Lower leg skin (tissue), 4 donors: ENCODE results near the gene SULT2B1. TPM values are rescaled to one million over a fixed set of nuclear protein-coding genes. Genes with fewer than 3 reads are reported as not detected.

ENCODE experiments used
- DNase-seq, 2 donors: peaks; one replicate each; pipeline ENCODE4 v3.0.0-alpha.2; 2019; ENCODE audit warnings: low spot score in 2 of 2
- H3K4me3 ChIP-seq: fragments of 200-600 bp; sonication (generic); 2 replicates; pipeline ENCODE4 v1.5.1; 2017; ENCODE audit warnings: mild to moderate bottlenecking, low read depth; ENCODE audit not compliant: poor library complexity, severe bottlenecking
- CTCF ChIP-seq, 3 donors: fragments of 450-650 bp; IDR thresholded peaks; one replicate each; pipeline ENCODE4 v1.5.1; 2016; ENCODE audit warnings: antibody characterized with exemption in 3 of 3, mild to moderate bottlenecking in 3 of 3, moderate library complexity in 2 of 3
- POLR2A ChIP-seq, 2 donors: fragments of 450-650 bp; IDR thresholded peaks; one replicate each; pipeline ENCODE4 v1.6.1; 2016 to 2017; ENCODE audit warnings: antibody characterized with exemption in 2 of 2, mild to moderate bottlenecking in 1 of 2, moderate library complexity in 1 of 2
- WGBS, 2 donors: methylation state at CpG; one replicate each; pipeline ENCODE4 v1.1.5; 2018; 5-methylcytosine and 5-hydroxymethylcytosine counted together
- intact Hi-C: fragments of 100-400 bp; cut with DNase I; formaldehyde crosslinking; loops from one replicate; pipeline ENCODE4 v1.15.0; 2023; ENCODE audit warnings: low total_unique reads
- total RNA-seq, 4 donors: library from RNA; depleted of rRNA; stranded (reverse); fragments of >200 nt; gene quantifications; one replicate each; pipeline ENCODE4 v1.1.0, GENCODE V29; 2016

Gene SULT2B1
- total RNA-seq, 4 donors from 2014 or later, result 119 to 191 (median 166) TPM

DNA sequence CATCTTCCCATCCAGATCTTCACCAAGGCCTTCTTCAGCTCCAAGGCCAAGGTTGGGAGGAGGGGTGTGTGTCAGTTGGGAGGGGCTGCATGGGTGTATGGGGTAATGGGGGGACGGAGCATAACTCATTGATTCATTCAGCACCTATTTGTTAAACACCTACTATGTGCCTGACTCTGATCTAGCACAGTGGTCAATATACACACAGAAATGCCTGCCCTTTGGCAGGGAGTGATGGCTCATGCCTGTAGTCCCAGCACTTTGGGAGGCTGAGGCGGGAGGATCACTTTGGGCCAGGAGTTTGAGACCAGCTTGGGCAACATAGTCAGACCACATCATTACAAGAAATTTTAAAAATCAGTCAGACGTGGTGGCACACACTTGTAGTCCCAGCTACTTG, 35.4 kb downstream of the SULT2B1 start:
- TF ChIP-seq POLR2A (IDR thresholded peaks at IDR 0.05) (no peak), CTCF (IDR thresholded peaks at IDR 0.05) (no peak)
- DNase-seq, result no peak
- intact Hi-C loops, result loop anchor here (5.0 to 10.0 kb wide), 2 partner anchors 85 to 263 kb away; partner anchors contain the start of gene EMP3
- WGBS, 2 donors, result 89 to 96% methylated on average over 3 of the region's 3 CpGs
- no peak overlapping the region for H3K4me3 ChIP-seq

DNA sequence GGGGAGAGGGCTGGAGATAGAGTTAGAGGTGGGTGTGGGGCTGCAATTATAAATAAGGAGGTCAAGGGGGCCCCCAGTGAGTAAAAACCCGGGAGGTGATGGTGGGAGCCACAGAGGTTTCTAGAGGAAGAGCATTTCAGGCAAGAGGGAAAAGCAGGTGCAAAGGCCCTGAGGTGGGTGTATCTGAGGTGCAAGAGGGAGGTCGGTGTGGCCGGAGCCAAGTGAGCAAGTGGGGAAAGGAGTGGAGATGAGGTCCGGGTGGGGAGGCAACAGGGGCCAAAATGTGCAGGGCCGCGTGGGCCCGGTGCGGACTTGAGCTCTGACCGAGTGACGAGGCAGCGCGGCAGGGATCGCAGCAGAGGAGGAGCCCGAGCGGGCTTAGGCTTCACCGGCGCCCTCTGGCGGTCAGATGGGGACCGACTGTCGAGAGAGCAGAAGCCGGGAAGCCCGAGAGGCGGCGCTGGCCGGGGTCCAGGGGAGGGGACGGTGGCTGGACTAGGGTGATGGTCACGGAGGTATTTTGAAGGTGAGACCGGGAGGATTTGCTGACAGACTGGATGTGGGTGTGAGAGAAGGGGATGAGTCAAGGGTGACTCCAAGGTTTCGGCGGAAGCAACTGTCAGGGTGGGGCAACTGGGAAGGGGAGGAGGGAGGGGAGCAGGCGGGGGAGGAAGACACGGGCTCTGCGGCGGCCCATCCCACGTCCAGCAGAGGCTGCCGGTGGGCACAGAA, 36.9 kb downstream of the SULT2B1 start:
- WGBS, 2 donors, result 3 to 4% methylated on average over 35 to 36 of the region's 36 CpGs
- no peak for TF ChIP-seq POLR2A (IDR thresholded peaks at IDR 0.05)
- TF ChIP-seq CTCF (IDR thresholded peaks at IDR 0.05), result peak in 2 of 3 donors; percentile 45 to 94
- no peak overlapping the region for H3K4me3 ChIP-seq
- intact Hi-C loops, result loop anchor here (5.0 to 10.0 kb wide), 2 partner anchors 87 to 264 kb away; partner anchors contain the start of gene EMP3
- peak; percentile 83 to 98 for DNase-seq

DNA sequence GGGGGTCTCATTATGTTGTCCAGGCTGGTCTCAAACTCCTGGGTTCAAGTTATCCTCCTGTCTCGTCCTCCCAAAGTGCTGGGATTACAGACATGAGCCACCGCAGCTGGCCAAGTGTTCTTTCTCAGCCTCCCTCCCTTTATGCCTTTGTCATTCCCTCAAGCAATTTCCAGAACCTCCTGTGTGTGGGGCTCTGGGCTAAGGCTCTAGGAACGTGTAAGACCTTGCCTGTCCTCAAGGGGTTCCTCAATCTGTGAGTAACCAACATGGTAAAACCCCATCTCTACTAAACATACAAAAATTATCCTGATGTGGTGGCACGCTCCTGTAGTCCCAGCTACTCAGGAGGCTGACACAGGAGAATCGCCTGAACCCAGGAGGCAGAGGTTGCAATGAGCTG, 39.0 kb downstream of the SULT2B1 start:
- H3K4me3 ChIP-seq, result no peak overlapping the region
- 88% methylated on average over 5 of the region's 5 CpGs for WGBS, 2 donors
- intact Hi-C loops, result loop anchor here (5.0 kb wide), 1 partner anchor 149 kb away; no protein-coding TSS in a partner anchor
- no peak for DNase-seq
- TF ChIP-seq POLR2A (IDR thresholded peaks at IDR 0.05) (no peak), CTCF (IDR thresholded peaks at IDR 0.05) (no peak)

- WGBS, 2 donors, result 81 to 91% methylated on average over 9 of the region's 9 CpGs
- intact Hi-C loops, result no loop called here
These were observed 43.2 kb downstream of the SULT2B1 start for GRCh38 chr19:48595171-48595570.

DNA sequence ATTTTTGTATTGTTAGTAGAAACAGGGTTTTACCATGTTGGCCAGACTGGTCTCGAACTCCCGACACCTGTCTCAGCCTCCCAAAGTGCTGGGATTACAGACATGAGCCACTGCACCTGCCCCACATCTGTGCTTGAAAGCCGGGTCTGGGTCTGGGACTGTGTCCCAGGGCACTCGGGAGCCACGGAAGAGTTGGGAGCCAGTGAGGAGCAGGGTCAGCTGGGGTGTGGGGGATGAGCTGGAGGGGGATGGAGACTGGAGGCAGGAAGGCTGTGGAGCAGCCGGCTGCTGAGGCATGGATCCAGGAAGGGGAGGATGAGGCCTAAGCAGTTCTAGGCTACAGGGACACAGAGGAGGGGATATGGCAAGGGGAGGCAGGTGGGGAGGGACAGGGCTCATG, 43.9 kb downstream of the SULT2B1 start:
- intact Hi-C loops, result no loop called here
- DNase-seq, result no peak
- no peak for TF ChIP-seq POLR2A (IDR thresholded peaks at IDR 0.05)
- no peak for TF ChIP-seq CTCF (IDR thresholded peaks at IDR 0.05)
- WGBS, 2 donors, result 57 to 78% methylated on average over 6 of the region's 6 CpGs
- no peak overlapping the region for H3K4me3 ChIP-seq

More at GRCh38 chr19:48595171-48595570, 43.2 kb downstream of the SULT2B1 start:
- TF ChIP-seq POLR2A (IDR thresholded peaks at IDR 0.05), result no peak
- TF ChIP-seq CTCF (IDR thresholded peaks at IDR 0.05), result no peak
- no peak overlapping the region for H3K4me3 ChIP-seq
- DNase-seq, result no peak
